ENCODE data around the gene ZSCAN10.

ZSCAN10 gene

DNA sequence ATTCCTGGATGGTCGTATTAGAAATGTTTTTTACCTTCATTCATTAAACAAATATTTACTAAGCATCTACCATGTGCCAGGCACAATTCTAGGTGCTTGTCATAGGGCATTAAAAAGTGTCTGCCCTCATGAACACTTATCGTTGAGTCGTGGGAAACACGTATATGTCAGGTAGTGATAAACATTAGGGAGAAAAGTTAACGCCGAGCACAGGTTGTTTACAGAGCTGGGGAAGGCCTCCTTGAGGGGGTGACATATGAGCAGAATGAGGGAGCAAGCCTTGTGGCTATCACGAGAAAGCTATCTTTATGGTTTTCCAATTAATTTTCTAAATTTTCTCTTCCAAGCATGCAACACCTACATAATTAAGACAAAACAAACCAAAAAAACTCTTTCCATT lies 34.8 kb upstream of the ZSCAN10 start:
- no peak for DNase-seq

DNA sequence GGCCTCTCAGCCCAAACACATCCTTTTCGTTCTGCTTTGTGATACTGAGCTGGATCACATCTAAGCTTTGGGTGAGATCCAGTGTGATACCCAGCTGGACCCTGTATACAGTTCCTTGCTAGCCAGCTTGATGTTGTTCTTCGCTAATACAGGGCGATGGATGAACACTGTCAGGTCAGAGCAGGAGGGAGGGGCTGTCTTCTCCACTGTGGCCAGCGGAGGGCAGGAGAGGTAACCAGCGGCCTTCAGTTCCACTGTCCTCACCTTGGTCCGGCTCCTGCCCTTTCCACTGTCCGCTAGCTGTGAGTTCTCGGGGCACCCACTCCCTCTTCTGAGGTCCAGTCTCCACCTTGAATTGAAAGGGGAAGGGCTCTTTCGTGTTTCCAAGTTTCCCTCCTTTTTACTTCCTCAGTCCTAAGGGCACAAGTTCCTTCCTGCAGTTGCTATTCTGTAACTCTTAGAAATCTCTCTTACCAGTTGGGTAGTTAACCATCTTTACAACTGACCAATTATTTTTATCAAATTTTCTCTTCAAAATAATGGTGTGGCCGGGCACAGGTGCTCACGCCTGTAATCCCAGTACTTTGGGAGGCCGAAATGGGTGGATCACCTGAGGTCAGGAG lies 32.8 kb upstream of the ZSCAN10 start:
- no peak for DNase-seq

DNA sequence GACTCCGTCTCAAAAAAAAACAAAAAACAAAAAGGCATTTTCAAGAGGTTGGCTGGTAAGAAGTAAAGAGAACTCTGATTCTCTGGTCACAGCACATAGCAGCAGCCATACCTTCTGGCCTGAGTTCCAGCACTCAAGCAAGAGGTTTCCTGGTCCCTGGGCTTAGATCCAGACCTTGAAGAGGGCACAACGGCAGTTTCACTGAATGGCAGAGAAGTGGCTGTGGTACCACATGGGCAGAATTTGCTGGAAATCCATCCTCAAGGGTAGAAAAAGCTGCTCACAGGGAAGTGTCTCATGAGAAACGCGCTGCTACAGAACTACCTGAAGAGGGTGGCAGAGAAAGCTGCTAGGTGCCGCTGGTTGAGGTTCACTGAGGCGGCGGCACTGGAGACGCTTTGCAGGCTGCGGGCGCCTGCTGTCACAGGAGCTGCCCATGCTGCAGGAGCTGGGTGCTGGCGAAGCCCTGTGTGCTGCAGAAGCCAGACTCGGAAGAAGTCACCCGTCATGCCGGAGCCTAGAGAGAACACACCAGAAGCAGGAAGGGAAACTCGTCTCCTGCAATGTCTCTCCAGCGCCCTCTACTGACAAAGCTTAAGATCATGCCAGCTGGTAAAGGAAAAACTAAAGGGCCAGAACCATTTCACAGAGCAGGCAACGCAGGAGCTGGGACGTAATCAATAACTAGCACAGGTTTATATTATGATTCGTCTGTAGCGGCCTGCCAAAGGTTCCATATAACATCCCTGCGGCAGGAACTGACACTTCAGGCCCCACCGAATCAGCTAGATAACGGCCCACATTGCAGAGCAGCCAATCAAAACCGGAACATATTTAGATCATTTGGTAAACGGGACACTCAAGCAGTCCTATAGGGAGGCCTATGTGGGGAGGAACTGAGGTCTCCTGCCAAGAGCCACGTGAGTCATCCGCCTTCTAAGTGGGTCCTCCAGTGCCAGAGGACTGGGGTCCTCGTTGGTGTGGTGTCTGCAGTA lies 30.3 kb upstream of the ZSCAN10 start:
- no peak for DNase-seq

DNA sequence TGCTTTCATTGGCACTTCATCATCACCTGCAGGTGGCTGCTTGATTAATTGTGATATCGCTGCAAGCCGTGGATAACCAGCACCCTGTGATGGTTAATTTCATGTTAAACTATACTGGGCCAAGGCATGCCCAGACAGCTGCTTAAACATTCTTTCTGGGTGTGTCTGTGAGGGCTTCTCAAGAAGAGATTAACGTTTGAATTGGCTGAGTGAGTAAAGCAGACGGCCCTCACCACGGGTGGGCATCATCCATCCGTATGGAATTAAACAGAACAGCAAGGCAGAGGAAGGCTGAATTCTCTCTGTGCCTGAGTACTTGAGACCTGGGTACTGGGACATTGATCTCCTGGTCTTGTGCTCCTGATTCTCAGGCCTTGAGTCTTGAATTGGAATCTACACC lies 28.7 kb upstream of the ZSCAN10 start:
- DNase-seq: no peak

DNA sequence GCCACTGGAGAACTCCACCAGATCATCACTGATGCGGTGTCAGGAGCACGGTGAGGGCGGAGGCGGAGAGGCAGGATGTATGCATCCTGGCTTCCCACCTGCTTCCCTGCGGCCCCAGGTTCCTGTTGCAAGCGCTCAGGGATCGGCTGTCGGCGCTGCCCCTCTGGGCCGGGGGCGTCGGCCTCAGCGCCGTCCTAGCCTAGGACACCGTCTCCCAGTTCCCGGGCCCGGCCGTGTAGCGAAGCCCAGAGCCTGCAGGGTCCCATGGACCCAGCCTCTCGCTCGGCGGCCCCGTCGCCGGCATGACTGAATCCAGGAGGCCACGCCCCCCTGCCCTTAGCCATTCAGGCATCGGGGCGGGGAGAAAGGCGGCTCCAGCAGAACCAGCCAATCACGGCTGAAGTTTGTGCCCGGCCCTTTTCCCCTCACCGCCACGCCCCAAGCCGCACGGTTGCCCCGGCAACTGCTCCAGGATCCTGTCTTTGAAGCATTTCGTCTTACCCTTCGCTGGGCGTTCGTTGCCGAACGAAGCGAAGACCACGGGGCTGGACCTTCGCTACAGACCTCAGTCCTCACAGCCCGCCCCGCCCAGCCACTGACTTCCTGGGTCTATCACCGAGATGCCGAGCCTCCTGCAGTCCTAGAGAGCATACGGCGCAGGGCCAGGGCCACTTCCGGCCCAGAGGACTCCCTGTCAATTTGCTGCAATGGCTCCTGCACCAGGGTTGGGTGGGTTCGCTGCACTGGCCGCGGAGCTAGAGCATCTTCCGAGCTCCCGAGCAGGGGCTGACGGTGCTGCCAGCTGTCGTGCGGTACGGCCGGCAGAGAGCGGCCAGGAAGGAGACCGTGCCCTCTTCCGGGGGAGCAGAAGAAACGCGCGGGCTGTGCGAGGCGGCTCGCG lies 25.1 kb upstream of the ZSCAN10 start:
- no peak for DNase-seq

DNA sequence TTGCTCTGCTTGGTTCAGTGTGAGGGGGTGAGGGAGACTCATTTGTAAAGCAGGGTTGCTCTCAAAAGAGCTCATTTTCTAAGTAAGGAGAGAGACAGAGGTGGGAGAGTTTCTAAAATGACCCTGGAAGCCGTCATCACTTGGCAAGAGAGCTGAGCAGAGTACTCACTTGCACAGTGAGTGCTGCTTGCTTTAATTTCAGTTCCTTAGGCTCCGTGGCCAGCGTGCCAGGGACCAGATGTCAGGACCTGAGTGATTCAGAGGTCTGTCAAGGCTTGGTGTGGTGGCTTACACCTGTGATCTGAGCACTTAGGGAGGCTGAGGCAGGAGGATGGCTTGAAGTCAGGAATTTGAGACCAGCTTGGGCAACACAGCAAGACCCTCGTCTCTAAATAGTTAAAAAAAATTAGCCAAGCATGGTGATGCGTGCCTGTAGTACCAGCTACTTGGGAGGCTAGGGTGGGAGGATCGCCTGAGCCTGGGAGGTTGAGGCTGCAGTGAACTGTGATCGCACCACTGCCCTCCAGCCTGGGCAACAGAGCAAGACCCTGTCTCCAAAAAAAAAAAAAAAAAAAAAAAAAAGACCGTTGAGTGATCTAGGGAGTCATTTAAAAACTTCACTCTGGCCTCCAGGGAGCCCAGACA lies 24.0 kb upstream of the ZSCAN10 start:
- DNase-seq: no peak

DNA sequence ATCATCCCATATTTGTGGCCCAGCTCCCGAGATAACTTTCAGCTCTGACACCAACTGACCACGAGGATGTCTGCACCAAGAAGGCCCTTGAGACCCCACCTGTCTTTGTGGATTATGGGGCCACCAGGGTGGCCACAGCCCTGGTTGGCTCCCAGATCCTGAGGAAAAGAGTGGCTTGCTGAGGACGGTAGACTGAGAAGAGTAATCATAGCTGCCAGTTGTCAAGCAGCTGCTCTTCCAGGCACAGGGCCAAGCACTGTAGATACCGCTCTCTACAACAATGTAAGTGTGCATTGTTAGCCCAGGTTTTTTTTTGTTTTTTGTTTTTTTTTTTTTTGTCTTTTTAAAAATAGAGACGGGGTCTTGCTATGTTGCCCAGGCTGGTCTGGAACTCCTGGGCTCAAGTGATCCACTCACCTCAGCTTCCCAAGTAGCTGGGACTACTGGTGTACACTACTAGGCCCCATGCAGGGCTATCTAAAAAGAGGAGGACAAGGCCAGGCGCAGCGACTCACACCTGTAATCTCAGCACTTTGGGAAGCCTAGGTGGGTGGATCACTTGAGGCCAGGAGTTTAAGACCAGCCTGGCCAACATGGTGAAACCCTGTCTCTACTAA lies 22.9 kb upstream of the ZSCAN10 start:
- DNase-seq: no peak

DNA sequence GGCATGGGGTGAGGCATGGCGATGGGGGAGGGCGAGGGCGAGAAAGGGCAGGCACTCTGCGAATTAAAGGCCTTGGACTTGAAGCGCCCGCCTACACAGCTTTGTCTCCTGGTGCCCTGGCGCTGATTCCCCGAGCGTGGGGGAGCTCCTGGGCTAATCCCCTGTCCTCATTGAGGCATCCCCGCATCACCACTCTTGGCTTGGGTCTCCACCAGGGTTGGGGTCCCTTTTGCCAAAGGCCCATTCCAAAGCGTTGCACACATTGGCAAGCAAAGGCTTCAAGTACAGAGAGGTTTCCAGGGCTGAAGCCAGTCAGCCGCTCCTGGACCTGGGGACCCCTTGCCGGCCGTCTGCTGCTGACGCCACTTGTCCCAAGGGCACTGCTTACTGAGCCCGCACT lies 21.3 kb upstream of the ZSCAN10 start:
- no peak for DNase-seq

DNA sequence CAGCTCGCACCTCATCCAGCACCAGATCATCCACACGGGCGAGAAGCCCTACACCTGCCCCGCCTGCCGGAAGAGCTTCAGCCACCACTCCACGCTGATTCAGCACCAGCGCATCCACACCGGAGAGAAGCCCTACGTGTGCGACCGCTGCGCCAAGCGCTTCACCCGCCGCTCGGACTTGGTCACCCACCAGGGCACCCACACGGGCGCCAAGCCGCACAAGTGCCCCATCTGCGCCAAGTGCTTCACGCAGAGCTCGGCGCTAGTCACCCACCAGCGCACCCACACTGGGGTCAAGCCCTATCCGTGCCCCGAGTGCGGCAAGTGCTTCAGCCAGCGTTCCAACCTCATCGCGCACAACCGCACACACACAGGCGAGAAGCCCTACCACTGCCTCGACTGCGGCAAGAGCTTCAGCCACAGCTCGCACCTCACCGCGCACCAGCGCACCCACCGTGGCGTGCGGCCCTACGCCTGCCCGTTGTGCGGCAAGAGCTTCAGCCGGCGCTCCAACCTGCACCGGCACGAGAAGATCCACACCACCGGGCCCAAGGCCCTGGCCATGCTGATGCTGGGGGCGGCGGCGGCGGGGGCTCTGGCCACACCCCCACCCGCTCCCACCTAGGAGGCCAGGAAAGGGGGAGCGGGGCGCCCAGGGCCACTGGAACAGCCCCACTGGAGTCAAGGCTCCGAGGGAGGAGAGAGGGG lies 20.8 kb upstream of the ZSCAN10 start:
- DNase-seq: no peak

DNA sequence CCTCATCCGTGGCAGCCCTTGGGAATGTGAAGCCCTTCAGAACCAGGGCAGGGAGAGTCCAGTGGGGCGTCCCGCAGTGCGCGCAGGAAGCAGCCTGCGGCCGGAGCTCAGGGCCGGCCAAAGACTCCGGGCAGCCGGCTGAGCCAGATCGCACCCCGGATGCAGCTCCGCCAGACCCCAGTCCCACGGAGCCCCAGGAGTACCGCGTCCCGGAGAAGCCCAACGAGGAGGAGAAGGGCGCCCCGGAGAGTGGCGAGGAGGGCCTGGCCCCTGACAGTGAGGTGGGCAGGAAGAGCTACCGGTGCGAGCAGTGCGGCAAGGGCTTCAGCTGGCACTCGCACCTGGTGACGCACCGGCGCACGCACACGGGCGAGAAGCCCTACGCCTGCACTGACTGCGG lies 20.2 kb upstream of the ZSCAN10 start:
- no peak for DNase-seq

DNA sequence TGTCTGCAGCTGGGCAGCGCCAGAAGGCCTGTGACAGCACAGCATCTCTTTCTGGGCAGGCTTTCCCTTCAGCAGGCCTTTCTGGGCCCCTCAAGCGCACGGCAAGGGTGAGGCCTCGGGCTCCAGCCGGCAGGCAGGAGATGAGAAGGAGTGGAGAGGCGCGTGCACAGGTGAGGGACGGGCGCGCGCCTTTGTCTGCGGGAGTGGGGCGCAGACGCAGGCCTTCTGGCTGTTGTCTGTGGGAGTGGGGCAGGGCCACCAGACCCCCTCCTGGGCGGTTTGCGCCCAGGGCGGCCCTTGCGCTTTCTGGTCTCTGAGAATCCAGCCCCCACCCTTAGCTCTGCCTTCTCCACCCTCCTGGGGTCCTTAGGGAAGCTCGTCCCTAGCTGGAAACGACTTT lies 19.8 kb upstream of the ZSCAN10 start:
- no peak for DNase-seq

DNA sequence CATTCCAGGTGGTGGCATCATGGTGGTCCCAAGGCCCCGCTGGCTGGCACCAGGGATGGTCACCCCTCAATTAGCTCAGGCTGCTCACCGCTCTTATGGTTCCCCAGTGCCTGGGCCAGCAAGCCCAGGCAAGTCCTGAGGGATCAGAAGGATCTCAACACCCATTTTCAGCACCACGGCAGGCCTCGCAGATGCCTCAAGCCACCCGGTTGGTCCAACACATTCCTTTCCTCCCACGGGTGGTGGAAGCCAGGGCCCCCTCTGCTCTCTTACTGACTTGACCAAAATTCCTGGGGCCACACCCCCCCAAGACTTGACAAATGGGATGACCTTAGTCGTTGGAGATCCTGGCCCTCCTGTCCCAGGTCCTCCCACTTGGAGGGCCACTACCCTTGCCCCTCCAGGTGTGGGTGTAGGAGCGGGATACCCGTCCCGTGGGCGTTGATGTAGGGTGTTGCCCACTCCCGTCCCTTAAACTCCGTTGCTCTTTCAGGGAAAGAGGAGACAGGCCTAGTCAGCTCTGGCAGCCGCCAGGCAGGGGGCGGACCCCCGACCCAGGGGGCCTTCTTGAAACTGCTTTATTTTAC lies 19.2 kb upstream of the ZSCAN10 start:
- no peak for DNase-seq

DNA sequence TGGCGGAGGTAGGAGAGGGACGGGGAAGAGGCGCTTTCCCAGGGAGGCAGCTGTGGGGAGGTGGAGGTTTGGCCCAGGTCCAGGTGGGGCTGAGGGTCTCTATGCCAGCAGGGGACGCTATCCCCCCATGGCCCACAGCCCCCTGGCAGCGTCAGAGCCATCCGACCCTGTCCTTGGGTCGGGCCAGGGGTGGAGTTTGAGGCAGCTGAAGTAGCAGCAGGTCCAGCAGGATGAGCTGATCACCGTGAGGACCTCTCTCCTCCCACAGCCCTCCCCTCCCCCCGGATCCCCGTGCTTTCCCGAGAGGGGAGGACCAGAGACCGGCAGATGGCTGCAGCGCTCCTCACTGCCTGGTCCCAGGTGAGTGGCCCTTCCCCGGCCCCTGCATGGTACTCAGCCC lies 16.5 kb upstream of the ZSCAN10 start:
- no peak for DNase-seq

DNA sequence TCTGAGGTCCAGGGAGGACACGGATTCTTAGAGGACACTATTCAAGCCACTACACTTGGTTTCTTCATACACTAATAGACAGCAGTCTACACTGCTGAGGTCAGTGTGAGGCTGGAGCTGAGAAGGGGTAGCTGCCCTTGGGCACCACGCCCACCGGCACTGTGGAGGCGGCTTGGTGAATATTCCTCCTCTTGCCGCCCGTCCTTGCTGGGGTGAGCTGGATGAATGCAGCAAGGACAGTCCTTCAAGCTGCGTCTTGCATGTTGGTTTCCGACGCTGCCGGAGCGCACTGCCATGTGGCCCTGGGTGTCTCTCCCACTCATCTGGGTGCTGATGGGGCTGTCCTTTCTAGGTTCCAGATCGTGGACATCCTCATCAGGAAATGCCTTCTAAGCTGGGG lies 15.9 kb upstream of the ZSCAN10 start:
- DNase-seq: no peak

DNA sequence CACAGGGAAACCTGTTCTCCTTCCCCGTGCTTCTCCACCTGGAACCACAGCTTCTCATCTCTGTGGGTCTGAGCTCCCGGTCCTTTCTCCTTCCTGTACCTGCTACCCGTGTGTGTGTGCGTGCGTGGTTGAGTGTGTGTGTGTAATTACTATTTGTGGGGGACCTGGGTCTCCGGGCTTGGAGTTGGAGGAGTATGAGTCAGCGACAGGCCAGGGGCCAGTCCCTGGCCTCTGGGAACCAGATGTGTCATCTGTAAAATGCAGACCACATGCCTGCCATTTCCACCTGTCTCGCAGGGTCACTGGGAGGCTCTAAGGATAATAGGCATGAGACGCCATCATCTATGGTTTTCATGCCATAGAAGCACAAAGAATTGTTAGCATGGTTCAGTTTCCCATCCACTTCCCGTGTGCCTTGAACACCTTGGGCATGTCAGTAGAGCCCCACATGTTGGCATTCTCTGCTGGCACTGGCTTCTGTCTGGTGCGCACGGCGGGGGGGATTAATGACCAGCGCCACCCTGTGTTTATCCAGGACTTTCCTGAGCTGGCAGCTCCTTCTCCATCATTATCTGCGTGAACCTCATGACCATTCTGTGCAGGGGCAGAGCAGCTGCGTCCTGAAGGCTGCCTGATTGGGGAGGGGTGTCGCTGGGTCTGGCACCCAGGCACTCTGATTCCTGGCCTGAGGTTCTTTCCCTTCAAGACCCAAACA lies 14.8 kb upstream of the ZSCAN10 start:
- DNase-seq: no peak

DNA sequence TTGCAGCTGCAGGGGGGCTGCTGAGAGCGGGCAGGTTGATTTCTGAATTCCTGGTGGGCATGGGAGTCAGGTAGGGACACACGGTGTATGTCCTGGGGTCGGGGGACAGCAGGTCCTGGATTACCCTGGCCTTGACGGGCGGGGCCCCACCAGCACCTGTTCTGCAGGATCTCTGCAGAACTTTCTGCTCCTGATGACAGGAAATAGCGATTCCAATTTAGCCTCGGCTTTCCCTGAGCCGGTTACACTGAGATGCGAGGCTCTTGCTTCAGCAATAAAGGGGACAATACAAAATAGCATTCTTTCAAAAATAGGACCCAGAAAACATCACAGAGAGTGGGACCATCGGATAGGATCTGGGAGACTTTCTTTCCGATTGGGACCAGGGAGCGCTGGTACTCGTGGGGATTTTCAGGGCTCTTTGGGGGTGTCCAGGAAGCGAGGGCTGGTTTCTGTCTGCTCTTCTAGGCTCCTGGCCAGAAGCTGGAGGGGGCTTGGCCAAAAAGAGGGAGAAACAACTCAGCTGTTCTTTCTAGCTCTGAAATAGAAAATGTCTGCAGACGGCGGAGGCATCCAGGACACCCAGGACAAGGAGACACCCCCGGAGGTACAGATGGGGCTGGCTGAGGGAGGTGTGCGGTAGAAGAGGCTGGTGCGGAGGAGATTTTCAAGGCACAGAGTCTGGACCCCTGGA lies 13.9 kb upstream of the ZSCAN10 start:
- DNase-seq: no peak

DNA sequence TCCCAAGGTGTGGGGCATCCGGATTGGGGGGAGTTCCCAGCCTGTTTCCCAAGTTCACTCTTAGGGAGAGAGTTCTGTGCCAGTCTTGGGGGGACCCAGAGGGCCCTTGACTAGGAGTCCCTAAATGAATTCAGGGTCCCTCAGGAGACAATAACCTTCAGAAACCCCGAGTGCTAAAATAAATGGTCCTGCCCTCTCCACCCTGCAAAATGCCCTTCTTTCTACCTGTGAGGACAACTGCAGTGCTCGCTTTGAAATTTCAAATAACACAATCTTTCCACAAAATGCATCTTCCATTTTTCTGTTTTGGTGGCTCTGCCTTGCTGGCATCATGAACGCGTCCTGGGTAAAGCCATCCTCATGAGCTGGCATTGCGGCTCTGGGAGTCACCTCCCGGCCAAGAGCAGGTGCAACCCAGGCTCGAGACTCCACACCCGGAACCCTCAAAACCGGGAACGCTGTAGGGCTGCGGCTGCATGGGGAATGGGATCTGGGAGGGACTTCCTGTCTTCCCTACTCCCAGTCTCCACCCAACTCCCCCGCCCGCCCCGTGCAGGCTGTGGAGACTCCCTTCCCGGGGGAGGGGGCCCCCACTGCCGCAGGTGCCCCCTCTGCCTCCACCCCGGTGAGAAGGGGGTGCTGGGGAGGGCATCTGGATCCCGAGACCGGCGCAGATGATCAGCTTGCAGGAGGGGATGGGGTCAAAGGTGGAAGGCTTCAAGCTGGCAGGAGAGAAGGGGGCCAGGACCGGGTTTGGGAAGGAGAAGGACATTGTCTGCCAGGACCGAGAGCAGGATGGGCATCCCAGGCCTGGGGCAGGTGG lies 13.2 kb upstream of the ZSCAN10 start, which contains the start of gene ZNF205:
Gene ZNF205, plus strand, starts transcription at position 529 of the 823 bp plus-strand sequence. CDS start 845 bp downstream, outside the sequence.
- DNase-seq: no peak

DNA sequence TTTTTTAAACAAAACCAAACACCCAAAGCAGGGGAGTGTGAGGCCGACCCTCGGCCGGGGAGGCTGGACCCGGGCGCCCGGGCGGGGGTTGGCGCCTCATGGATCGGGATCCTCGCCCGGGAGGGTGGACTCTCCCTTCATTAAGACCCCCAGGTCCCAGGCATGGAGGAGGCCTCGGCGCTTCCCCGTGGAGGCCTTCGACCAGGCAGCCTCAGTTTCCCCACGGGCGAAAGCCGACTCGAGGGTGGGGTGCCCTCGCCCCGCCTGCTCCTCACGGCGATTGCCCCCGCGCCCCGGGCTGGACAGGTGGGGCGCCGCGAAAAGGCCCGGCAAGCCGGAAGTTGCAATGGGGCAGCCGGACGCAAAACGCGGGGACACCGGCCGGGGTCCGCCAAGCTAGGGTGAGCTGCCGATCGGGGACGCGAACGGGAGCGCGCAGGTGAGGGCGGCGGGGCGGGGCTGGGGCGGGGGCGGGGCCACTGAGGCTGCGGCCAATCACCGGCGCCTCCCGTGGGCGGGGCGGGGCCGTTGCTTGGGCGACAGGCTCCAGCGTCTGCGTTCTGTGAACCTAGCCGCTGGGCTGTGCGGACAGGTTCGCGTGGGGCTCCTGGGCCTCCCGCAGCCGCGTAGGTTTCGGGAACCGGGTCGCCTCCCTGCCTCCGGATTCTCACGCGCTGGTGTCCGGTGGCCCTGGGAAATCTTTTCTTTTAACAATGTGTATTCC lies 7.3 kb upstream of the ZSCAN10 start:
- DNase-seq: no peak
